Embryonic facial prominence (tissue), 1 donor: ENCODE measurements around the gene UNC50.

Experiments used
- DNase-seq: peaks from one replicate; pipeline ENCODE4 v3.0.0-alpha.2; 2016; ENCODE audit errors: extremely low spot score

UNC50 gene

GRCh38 chr2:98664323-98664722, 55.9 kb downstream of the UNC50 start:
- no peak for DNase-seq

- DNase-seq = no peak
Observed at GRCh38 chr2:98665677-98666076, 57.3 kb downstream of the UNC50 start.
